Stomach (tissue), 9 donors: ENCODE data around the gene ADGRG7. TPM values are rescaled to one million over a fixed set of nuclear protein-coding genes. Genes with fewer than 3 reads are reported as not detected.

ENCODE experiments used
- DNase-seq, 2 donors: peaks; one replicate each; pipeline versions ENCODE4 v3.0.0 to v3.0.0-alpha.2; 2013 to 2019
- H3K27ac ChIP-seq, 5 donors: fragments of 200-600 bp in 4 of 5; sonication (generic) in 4 of 5; one replicate each; pipeline ENCODE4 v1.5.1; 2013 to 2019; ENCODE audit warnings: mild to moderate bottlenecking in 1 of 5, moderate library complexity in 1 of 5
- H3K27me3 ChIP-seq, 3 donors: fragments of 200-600 bp; sonication (generic); one replicate each; pipeline ENCODE4 v1.5.1; 2017 to 2019; ENCODE audit warnings: mixed run types in 1 of 3
- H3K36me3 ChIP-seq, 4 donors: fragments of 200-600 bp; sonication (generic); 1 replicate in 3 of 4; 2 replicates in 1 of 4; pipeline ENCODE4 v1.5.1; 2016 to 2019
- H3K4me1 ChIP-seq, 4 donors: fragments of 200-600 bp; sonication (generic); one replicate each; pipeline ENCODE4 v1.5.1; 2016 to 2019
- H3K4me3 ChIP-seq, 4 donors: fragments of 200-600 bp; sonication (generic) in 3 of 4; one replicate each; pipeline ENCODE4 v1.5.1; 2016 to 2019; ENCODE audit warnings: mild to moderate bottlenecking in 1 of 4
- H3K9me3 ChIP-seq, 4 donors: fragments of 200-600 bp; sonication (generic); one replicate each; pipeline ENCODE4 v1.5.1; 2016 to 2019
- EP300 ChIP-seq: sonication (generic); formaldehyde crosslinking; IDR thresholded peaks from one replicate; pipeline ENCODE4 v1.6.1; 2017; ENCODE audit warnings: antibody characterized with exemption
- POLR2A ChIP-seq, 4 donors: fragments of 450-650 bp; IDR thresholded peaks; one replicate each; pipeline ENCODE4 v1.6.1; 2016; ENCODE audit warnings: antibody characterized with exemption in 4 of 4, control low read depth in 2 of 4, mild to moderate bottlenecking in 1 of 4, moderate library complexity in 1 of 4
- POLR2AphosphoS5 ChIP-seq, 3 donors: sonication (generic); formaldehyde crosslinking; IDR thresholded peaks; one replicate each; pipeline ENCODE4 v1.6.1; 2016; ENCODE audit warnings: antibody characterized with exemption in 3 of 3
- WGBS, 5 donors: extraction: QIAGEN DNeasy Blood & Tissue Kit in 3 of 5; methylation state at CpG; one replicate each; pipeline versions ENCODE4 v1.1.5 to v1.1.7; 2013 to 2018; 5-methylcytosine and 5-hydroxymethylcytosine counted together
- intact Hi-C: fragments of 100-400 bp; cut with DNase I; formaldehyde crosslinking; loops from one replicate; pipeline ENCODE4 v1.15.1; 2023; ENCODE audit warnings: low total_unique reads
- polyA plus RNA-seq, 3 donors: library from polyadenylated mRNA; stranded (reverse); fragments of 200-250 nt; gene quantifications; one replicate each; pipeline ENCODE4 v1.2.3, GENCODE V29; 2013
- total RNA-seq, 5 donors: library from RNA; depleted of rRNA; stranded (reverse); fragments of >200 nt; gene quantifications; one replicate each; pipeline versions ENCODE4 v1.1.0 to v1.2.3, GENCODE V29; 2014 to 2016
- TF ChIP-seq, protein P1 (sequence below), 7 experiments: fragments of 450-650 bp in 4 of 7; fragments of 200-600 bp in 3 of 7; sonication (generic) in 3 of 7; IDR thresholded peaks; one replicate each; pipeline ENCODE4 v1.5.1; 2016 to 2019; ENCODE audit warnings: antibody characterized with exemption in 7 of 7, control low read depth in 2 of 7, mild to moderate bottlenecking in 1 of 7
- donor health status: healthy with polysubstance abuse.
- donor health status: Bipolar disorder and iron deficiency.
- donor health status: healthy.

The ADGRG7 gene
- total and polyA plus RNA-seq, 8 donors = 5.1 TPM; not detected in 7

DNA sequence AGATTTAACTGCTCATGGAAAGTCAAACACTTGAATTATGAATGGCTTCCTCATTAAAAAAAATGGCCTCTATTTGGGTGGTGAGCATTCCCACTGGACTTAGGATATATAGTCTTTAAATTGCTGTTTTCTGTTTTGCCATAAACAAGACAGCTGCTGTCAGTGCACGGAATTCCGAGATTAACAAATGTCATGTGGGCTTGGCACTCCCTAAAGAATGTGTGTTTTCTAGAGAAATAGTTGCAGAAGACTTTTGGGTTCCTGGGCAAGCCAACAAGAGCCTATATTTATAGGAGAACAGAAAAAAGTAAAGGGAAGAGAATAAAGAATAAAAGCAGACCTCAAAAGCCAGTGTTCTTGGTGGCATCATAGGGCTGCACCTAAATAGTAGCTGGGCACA is 86.3 kb downstream of the ADGRG7 start:
- 53 to 79% (median 73%) methylated on average over 2 of the region's 2 CpGs for WGBS, 5 donors
- TF ChIP-seq, protein P1, sequence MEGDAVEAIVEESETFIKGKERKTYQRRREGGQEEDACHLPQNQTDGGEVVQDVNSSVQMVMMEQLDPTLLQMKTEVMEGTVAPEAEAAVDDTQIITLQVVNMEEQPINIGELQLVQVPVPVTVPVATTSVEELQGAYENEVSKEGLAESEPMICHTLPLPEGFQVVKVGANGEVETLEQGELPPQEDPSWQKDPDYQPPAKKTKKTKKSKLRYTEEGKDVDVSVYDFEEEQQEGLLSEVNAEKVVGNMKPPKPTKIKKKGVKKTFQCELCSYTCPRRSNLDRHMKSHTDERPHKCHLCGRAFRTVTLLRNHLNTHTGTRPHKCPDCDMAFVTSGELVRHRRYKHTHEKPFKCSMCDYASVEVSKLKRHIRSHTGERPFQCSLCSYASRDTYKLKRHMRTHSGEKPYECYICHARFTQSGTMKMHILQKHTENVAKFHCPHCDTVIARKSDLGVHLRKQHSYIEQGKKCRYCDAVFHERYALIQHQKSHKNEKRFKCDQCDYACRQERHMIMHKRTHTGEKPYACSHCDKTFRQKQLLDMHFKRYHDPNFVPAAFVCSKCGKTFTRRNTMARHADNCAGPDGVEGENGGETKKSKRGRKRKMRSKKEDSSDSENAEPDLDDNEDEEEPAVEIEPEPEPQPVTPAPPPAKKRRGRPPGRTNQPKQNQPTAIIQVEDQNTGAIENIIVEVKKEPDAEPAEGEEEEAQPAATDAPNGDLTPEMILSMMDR (IDR thresholded peaks at IDR 0.05) = no peak
- TF ChIP-seq EP300 = no peak
- TF ChIP-seq POLR2AphosphoS5 (IDR thresholded peaks at IDR 0.05) = no peak
- no peak for TF ChIP-seq POLR2A (IDR thresholded peaks at IDR 0.05)
- Histone ChIP-seq H3K27me3 (peaks cover 0 to 45% (median 0%) of the 10 kb centered on the region in 3 donors), H3K9me3 (no peaks in the 10 kb centered on the region), H3K4me1 (no peaks in the 10 kb centered on the region), H3K4me3 (no peak overlapping the region), H3K36me3 (no peaks in the 10 kb centered on the region), H3K27ac (no peak overlapping the region)
- intact Hi-C loops = no loop called here
- no peak for DNase-seq

DNA sequence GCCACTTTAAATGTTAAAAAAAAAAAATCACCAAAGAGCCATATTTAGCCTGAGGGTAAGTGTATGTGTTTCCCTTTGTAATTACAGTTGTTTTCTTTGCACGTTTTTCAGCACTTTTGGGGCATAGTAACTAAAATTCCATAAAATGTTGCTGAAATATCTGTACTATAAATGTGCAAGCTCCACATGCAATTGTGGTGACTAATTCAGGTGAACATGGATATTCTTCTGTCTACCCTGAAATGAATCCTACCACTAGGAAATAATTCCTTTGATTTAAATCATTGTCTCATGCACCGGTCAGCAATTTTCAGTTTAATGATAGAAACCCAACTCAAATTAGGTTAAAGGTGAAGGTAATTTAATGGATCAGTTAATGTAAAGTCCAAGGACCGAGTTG is 86.8 kb downstream of the ADGRG7 start:
- Histone ChIP-seq H3K27me3 (peaks cover 0 to 40% (median 0%) of the 10 kb centered on the region in 3 donors), H3K4me3 (no peak overlapping the region), H3K36me3 (no peaks in the 10 kb centered on the region), H3K4me1 (no peaks in the 10 kb centered on the region), H3K27ac (no peak overlapping the region), H3K9me3 (no peaks in the 10 kb centered on the region)
- no peak for DNase-seq
- TF ChIP-seq POLR2A (IDR thresholded peaks at IDR 0.05) (no peak), EP300 (no peak), POLR2AphosphoS5 (IDR thresholded peaks at IDR 0.05) (no peak)
- TF ChIP-seq, protein P1 (IDR thresholded peaks at IDR 0.05) = no peak
- intact Hi-C loops = no loop called here
- 75 to 83% (median 78%) methylated on average over 3 of the region's 3 CpGs for WGBS, 5 donors

DNA sequence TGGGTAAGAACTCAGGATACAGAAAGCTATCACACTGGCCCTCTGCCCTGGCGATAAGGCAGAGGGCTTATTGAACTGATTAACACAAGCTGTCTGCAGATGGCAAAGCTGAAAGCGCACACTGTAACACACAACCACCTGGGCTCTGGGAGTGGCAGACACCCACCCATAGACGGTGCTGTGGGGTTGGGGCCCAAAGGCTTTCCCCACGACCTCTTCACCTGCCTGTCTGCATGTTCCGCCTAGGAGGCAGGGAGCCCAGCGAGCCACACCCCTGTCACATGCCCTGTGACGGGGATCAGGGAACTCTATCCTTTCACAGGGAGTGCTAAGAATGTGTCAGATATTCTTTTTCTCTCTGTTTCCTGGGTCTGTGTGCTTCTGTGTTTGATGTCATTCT is 87.8 kb downstream of the ADGRG7 start:
- peaks cover 0 to 35% (median 0%) of the 10 kb centered on the region in 3 donors for H3K27me3 ChIP-seq
- H3K36me3 ChIP-seq = no peaks in the 10 kb centered on the region
- H3K9me3 ChIP-seq = no peaks in the 10 kb centered on the region
- H3K4me3 ChIP-seq = no peak overlapping the region
- intact Hi-C loops = no loop called here
- H3K27ac ChIP-seq = no peak overlapping the region
- 56 to 84% (median 68%) methylated on average over 4 to 7 of the region's 7 CpGs for WGBS, 5 donors
- no peaks in the 10 kb centered on the region for H3K4me1 ChIP-seq
- TF ChIP-seq POLR2A (IDR thresholded peaks at IDR 0.05) (no peak), POLR2AphosphoS5 (IDR thresholded peaks at IDR 0.05) (no peak), EP300 (no peak)
- TF ChIP-seq, protein P1 (IDR thresholded peaks at IDR 0.05) = no peak
- DNase-seq = peak in 1 of 2 donors; percentile 49

DNA sequence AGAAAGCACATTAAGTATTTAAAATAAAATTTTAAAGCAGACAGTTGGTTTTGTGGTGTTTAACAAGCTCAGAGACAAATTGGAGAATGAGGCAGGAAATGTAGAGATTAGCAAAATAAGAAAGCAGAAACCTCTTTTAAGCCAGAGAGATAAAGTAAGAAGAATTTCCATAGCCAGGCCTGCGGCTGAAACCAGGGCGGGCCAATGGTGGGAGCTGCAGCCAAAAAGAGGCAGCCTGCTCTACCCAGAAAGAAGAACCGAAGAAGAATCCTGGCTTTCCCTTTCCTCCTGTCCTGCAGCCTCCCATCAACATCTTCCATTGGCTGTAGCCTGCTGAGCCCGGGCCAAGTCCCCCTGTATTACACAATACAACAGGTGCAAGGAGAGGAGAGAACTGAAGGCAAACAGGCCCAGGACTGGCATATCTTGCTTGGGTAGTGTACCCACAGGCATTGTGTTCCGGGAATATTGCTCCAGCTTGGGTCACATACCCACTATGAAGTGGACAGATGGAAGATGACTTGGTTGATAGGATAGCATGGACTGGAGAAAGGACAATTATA is 88.4 kb downstream of the ADGRG7 start:
- intact Hi-C loops = no loop called here
- peaks cover 0 to 32% (median 0%) of the 10 kb centered on the region in 3 donors for H3K27me3 ChIP-seq
- TF ChIP-seq, protein P1 (IDR thresholded peaks at IDR 0.05) = no peak
- TF ChIP-seq EP300 (no peak), POLR2AphosphoS5 (IDR thresholded peaks at IDR 0.05) (no peak), POLR2A (IDR thresholded peaks at IDR 0.05) (no peak)
- no peaks in the 10 kb centered on the region for H3K4me1 ChIP-seq
- WGBS, 5 donors = 61 to 79% (median 69%) methylated on average over 5 of the region's 5 CpGs
- H3K36me3 ChIP-seq = no peaks in the 10 kb centered on the region
- no peak for DNase-seq
- no peaks in the 10 kb centered on the region for H3K9me3 ChIP-seq
- H3K4me3 ChIP-seq = no peak overlapping the region
- no peak overlapping the region for H3K27ac ChIP-seq
